Embryonic facial prominence (tissue), 1 donor: ENCODE data around the gene CASP10.

Source experiments
- DNase-seq: peaks from one replicate; pipeline ENCODE4 v3.0.0-alpha.2; 2016; ENCODE audit errors: extremely low spot score

The CASP10 gene

DNA sequence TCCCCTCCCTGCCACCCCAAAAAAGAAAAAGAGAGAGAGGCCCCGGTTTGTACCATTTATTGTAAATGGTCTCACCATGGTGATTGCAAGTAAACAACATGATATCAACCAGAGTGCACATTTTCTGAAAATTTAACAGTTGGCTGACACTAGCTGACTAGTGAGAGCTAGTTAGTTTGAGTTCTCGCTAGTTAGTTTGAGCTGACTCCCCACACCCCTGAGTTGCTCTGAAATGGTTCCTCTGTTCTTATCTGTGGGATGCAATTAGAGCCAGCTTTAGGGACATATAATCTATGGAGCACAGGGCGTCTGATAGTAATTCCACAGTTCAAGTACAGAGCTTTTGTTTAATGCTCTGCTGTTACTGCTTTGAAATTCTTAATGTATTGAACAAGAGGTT lies 13.1 kb downstream of the CASP10 start:
- no peak for DNase-seq

DNA sequence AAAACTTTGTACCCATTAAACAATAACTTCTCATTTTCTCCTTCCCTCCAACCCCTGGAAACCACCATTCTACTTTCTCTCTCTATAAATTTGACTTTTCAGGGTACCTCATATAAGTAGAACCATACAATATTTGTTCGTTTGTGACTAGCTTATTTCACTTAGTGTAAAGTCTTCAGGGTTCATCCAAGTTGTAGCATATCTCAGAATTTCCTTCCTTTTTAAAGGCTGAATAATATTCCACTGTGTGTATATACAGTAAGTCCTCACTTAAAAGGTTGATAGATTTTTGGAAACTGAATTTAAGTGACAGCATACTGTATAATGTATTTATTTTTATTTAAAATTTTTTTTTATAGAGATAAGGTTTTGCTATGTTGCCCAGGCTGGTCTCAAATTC lies 13.9 kb downstream of the CASP10 start:
- no peak for DNase-seq

DNA sequence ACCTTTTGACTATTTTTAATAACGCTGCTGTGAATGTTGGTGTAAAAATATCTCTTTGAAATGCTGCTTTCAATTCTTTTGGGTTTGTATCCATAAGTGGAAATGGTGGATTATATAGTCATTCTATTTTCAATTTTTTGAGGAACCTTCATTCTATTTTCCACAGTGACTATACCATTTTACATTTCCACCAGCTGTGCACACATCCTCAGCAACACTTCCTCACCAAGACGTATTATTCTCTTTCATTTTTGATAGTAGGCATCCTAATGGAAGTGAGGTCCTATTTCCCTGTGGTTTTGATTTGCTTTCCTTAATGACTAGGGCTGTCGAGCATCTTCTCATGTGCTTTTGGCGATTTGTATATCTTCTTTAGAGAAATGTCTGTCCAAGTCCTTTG lies 14.8 kb downstream of the CASP10 start:
- DNase-seq: no peak

DNA sequence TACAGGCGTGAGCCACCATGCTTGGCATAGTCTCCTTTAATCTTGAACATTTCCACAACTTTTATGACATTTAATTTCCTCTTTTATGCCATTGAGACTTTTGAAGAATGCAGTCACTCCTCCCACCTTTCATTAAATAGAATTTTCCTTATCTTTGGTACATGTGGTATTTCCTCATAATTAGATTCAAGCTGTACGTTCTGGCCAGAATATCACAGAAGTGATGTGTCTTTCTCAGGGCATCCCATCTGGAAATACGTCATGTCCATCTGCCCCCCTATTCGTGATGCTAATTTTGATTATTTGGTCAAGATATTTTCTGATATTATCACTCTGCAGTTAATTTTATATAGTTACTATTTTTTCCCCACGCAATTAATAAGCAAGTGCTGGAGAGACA lies 16.9 kb downstream of the CASP10 start:
- no peak for DNase-seq

DNA sequence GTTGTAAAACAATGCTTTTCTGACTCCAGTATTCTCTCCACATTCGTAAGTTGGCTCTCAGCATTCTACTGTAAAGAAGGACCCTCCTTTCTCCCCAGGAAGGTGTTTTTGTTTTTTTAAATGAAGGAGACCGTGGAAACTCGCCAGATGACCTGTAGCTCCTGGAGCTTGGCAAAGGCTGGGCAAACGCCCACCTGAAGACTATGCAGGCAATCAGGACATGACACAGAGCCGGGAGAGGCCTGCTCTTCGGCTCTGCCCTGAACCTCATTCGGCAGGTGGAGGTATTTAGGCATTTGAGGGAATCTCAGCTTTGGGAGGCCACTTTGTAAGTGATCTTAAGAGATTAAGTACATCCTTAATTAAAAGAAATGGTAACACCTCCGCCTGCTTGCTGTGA lies 17.4 kb downstream of the CASP10 start:
- no peak for DNase-seq

DNA sequence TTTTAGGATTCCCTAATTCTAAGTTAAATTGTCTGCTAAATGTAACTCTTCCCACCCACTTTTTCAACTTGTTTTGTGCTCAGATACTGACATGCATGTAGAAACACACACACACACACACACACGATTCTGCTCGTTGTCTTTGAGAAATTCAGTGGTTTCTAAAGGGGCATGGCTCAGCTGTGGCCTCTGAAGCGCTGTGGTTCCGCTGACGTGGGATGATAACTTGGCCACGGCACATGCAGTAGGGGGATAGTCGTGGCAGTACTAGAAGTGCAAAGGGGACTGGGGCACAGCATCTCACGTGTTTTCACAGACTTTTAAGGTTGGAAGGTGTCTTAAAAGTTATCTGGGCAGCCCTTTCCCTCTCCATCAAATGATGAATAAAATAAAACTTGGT lies 18.4 kb downstream of the CASP10 start:
- no peak for DNase-seq

DNA sequence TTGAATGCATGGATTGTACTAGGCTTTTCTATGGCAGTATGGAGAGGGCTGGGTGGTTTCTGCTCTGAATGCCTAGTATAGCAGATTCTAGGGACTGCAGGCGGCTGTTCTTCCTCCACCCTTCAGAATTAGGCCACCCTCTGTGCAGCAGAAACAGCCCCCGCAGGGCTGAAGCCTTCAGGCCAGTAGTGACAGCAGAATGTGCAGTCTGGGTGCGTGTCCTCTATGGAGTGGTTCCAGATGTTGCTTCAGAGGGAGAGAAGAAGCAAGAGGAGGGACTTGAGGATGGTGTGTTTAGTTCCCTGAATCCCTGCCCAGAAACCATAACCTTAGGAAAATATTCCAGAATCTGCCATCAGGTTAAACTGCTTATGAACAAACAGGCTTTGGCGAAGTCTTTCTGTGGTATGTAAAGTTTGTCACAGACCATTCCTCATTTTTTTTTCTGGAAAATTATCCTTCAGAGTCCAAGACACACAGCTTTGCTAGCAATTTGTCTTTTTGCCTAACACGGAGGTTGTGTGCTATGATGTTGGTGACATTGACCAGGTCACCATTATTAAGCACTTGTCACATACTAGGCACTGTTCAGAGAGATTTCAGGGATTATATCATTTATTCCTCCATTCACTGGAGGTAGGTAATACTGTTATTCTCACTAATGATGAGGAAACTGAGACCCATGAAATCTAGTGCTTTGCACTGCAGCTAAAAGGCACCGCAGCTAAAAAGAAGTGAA lies 21.1 kb downstream of the CASP10 start:
- no peak for DNase-seq

DNA sequence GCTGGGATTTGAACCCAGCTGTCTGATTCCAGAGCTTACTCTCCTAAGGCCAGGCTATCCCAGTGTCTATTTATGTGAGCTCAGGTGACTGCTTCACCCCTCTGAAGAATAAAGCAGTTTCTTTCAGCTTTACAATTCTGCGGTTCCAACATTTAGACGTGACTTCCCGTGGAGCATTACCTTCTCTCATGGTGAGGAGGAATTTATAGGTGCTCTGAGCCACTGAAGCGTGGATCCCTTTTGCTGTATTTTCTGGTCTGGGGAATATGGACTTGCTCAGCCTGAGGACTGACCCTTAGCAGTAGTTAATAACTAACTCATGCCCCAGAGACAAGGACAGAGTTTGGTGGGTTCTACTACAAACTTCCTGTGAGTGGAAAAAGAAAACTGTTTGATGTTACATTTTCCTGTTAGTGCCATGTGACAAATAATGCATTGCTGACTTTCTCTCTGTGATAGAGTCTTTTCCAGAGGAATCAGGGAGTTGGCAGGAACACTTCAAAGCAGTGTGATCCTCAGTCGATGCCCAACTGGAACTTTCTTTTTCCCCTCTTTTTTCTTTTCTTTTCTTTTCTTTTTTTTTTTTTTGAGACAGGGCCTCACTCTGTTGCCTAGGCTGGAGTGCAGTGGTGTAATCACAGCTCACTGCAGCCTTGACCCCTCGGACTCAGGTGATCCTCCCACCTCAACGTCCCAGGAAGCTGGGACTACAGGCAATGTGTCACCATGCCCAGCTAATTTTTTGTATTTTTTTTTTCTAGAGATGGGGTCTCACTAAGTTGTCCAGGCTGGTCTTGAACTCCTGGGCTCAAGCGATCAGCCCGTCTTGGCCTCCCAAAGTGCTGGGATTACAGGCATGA lies 21.9 kb downstream of the CASP10 start:
- no peak for DNase-seq

DNA sequence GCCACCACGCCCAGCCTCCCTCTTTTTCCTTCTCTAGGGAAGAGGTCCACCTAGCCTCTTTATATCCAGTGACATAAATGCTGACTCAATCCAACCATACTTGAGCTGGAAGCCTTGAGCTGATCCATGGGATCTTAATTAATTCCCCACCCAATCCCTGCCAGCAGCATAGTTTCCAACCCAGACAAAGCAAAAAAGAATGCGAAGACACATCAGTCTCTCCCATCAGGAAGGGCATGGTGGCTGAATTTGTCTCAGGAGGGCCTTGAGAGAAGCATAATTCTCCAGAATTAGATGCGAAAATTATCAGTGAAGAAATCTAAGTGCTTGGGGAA lies 22.5 kb downstream of the CASP10 start:
- no peak for DNase-seq

DNA sequence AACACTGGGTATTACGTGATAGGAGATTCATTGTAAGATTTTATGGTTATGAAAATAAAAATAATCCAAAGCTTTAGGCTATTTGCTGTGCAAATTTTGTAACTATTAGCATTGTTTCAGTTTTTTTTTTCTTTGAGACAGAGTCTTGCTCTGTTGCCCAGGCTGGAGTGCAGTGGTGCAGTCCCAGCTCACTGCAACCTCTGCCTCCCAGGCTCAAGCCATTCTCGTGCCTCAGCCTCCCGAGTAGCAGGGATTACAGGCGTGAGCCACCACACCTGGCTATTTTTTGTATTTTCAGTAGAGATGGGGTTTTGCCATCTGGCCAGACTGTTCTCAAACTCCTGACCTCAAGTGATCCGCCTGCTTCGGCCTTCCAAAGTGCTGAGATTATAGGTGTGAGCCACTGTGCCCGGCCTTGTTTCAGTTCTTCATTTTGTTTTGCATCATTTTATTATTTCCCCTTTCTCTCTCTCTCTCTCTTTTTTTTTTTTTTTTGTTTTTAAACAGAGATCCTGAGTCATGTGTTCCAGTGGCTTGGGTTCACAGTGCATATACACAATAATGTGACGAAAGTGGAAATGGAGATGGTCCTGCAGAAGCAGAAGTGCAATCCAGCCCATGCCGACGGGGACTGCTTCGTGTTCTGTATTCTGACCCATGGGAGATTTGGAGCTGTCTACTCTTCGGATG lies 25.8 kb downstream of the CASP10 start:
- DNase-seq: no peak

DNA sequence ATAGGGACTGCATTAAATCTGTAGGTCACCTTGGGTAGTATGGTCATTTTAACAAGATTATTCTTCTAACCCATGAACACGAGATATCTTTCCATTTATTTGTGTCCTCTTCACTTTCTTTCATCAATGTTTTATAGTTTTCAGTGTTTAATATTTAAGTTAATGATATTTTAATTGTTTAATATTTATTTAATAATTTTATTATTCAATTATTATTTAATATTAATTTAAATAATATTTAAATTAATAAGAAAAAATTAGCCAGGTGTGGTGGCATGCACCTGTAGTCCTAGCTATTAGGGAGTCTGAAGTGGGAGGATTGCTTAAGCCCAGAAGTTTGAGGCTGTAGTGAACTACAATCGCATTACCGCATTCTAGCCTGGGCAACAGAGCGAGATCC lies 33.0 kb downstream of the CASP10 start:
- no peak for DNase-seq

DNA sequence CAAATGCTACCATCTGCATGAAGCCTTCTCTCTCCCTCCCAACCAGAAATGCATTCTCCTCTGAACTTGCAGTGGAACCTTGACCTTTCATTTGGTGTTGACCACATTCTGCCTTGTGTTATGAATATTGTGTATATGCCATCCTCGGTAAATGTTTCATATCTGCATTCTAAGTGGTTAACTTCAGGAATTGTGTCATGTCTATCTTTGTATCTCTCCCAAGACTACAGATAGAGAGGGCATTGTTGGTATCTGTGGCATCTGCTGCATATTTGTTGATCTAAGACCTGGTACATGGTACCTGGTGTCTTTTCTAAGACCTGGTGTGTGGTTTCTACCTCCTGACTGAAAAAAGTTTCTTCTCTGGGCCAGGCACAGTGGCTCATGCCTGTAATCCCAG lies 34.0 kb downstream of the CASP10 start:
- no peak for DNase-seq

DNA sequence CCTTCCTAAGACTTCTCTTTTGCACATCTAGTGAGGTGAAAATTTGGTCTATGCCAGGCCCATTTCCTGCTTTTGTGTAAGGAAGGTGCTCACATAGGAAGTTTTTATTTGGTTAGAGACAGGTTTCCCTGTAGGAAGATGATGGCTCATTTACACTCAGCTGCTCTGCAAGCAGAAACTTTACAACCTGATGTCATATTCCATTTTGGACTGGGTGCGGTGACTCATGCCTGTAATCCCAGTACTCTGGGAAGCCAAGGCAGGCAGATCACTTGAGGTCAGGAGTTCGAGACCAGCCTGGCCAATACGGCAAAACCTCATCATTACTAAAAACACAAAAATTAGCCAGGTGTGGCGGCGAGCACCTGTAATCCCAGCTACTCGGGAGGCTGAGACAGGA lies 35.8 kb downstream of the CASP10 start:
- DNase-seq: no peak

DNA sequence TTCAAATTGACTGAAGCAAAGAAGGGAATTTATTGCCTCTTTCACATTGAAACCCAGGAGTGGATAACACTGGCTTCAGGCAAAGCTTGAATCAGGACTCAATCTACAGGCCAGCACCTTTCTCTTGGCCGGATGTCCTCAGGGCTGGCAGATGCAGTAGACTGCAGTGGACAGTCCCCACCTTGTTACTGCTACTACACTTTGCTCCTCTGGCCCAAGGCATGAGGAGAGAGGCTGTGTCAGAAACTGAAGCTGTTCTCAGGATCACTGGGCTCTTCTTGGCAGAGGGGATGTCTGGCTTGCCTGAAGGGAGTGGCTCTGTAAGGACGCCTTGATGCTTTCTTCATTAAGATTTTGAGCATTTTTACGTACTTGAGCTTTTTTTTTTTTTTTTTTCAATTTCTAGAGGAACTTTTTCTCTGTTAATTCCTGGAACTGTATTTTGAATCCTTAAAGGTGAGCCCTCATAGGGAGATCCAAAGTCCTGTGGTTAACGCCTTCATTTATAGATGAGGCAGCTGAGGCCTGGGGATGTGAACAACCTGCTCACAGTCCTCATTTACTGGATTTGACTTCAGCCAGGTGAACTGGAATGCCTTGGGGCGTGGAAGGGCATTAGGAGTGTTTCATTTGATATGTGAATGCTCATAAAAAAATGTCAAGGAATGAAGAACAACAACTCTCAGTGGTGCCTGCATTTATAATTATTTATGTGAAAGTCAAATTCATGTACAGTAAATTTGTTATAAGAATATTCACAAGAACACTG lies 36.6 kb downstream of the CASP10 start:
- DNase-seq: no peak

DNA sequence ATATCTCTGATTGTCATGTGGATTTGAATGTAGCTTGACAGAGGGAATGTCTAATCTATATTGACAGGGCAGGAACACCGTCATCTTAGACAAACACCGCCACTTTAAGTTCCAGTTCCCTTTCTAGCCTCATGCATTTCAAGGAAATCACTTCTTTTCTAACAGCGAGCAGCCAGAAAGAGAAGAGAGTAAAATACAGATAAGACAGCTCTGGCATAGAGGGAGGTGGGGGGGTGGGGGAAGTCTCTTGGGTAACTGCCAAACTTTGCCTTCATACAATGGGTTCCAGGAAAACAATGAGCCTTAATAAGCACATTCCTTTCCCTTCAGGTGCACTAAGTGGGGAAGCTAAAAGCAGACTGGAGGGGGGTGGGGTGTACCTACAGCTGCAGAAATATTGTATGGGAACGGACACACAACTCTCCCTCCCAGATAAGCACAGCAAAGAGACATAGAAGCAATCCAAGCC lies 37.2 kb downstream of the CASP10 start:
- no peak for DNase-seq

DNA sequence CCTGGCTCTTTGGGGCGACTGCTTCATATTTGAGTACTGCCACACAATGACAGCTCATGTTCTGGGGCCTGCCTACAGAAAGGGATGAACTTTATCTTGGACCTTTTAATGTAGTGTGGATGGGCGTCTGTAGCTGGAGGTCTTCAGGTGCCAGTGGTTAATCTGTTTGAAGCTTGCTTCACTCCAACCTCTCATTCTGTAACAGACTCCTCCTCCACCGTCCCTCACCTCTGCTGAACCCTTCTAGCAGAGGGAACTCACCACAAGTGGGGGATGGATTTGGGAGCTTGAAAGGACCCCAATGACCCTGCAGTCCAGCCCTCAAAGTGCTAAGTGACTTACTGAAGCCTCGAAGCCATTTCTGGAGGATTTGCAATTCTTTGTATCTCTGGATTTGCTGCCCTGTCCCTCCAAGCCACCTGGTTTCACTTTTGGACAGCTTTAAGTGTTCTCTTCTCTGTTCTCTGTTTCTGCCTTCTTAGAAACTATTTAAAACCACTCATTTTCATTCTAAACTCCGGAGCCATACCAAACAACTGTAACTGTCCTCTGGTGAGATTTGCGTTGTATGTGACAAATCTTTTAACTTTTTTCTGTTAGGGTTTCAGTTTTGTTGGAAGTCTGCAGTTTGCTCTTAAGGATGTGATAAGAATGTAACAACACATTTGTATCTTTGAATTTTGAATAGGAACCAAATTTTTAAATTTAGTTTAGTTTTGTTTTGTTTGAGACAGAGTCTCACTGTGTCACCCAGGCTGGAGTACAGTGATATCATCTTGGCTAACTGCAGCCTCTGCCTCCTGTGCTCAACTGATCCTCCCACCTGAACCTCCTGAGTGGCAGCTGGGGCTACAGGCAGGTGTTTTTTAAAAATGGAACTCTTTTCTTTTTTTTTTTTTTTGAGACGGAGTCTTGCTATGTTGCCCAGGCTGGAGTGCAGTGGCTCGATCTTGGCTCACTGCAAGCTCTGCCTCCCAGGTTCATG lies 40.4 kb downstream of the CASP10 start:
- no peak for DNase-seq

DNA sequence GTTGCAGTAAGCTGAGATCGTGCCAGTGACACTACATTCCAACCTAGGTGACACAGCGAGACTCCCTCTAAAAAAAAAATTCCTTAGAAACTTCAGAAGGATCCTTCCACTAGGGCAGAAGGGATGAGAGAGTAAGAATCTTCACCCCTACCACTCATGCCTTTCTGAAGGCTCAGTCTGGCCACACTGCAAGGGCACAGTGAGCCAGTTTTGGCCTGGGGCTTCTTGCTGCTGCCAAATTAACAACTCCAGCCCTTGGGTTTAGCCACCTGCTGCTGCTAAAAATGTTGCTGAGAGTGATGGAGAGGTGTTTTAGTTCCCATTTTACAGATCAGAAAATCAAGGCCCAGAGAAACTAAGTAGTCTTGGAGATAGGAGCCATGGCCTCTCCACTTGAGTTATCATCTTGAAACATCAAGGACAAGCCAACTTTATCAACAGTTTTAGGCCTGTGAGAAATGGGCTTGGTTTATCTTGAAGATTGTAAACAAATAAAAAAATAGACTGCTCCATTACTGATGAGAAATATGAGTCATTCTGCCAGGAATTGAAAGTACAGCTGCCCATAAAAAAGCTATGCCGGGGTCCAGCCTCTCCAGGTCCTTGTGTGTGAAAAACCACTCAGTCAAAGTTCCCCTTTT lies 45.5 kb downstream of the CASP10 start:
- no peak for DNase-seq

DNA sequence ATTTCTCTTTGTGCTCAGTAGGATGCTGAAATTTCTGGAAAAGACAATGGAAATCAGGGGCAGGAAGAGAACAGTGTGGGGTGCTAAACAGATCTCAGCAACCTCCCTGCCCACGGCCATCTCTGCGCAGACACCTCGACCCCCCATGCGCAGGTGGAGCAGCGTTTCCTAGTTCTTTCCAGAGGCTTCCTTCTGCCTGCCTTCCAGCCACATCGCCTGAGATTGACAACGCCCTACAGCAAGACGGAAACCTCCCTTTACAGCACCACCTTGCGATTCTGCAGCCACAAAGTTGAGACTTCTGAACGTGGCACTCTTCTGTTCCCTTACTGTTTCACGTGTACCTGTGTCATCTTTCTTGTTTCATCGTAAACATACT lies 46.0 kb downstream of the CASP10 start:
- DNase-seq: no peak

DNA sequence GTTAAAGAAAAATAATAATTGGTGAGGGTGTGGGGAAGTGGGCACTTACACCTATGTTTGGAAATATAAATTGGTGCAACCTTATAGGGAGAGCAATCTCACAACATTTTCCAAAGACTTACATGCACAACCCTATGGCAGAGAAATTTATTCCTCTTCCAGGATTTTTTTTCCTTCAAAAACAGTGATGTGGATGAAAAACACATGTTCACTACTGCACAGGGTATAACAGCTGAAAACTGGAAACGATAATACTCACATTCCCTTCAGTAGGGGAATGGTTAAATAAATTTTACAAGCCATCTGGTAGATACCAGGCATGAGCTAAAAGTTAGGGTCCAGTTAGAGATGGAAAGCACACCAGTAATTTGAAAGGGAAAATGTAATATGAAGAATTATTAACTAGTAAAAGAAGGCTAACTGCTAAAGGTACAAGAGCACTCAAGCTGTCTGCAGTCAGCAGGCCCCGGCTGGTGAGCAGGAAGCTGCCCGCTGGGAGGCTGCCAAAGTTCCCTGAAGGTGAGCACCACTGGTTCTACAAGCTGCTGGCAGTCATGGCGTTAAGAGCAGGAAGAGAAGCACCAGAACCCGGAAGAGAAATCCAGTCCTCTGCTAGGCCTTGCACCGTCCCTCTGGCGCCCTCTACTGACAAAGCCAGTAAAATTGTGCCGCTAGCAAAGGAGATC lies 49.0 kb downstream of the CASP10 start:
- DNase-seq: peak; percentile 72

DNA sequence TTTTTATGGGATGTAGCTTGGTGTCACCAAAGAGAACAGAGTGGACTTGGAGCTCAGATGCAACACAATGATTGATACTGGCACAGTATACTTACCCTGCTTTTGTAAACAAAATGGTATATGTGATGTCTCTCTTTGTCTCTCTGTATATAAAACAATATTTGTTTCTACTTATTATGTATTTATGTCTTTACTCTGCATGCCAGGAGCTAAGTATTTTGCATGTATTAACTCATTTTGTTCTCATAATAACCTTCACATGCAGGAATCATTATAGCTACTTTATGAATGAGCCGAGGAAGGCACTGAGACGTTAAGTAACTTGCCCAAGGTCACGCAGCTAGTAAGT lies 49.5 kb downstream of the CASP10 start:
- DNase-seq: no peak
